Upper lobe of left lung (tissue), 4 donors: Measurements from ENCODE around the gene HHIP.

Experiments
- CTCF ChIP-seq, 6 experiments: fragments of 450-650 bp in 4 of 6; fragments of 200-600 bp in 2 of 6; sonication (generic) in 2 of 6; IDR thresholded peaks; one replicate each; pipeline ENCODE4 v1.5.1; 2016 to 2019; ENCODE audit warnings: antibody characterized with exemption in 6 of 6
- EP300 ChIP-seq, 4 donors: sonication (generic); formaldehyde crosslinking; IDR thresholded peaks; one replicate each; pipeline ENCODE4 v1.5.1; 2017; ENCODE audit warnings: antibody characterized with exemption in 4 of 4, control low read depth in 2 of 4
- POLR2A ChIP-seq, 4 donors: fragments of 450-650 bp; IDR thresholded peaks; one replicate each; pipeline ENCODE4 v1.5.1; 2016 to 2017; ENCODE audit warnings: antibody characterized with exemption in 4 of 4, mild to moderate bottlenecking in 2 of 4

- TF ChIP-seq POLR2A (IDR thresholded peaks at IDR 0.05) (no peak), CTCF (IDR thresholded peaks at IDR 0.05) (no peak), EP300 (IDR thresholded peaks at IDR 0.05) (no peak)
Observed at GRCh38 chr4:144718958-144719512, 73.1 kb downstream of the HHIP start.
